Measurements from ENCODE around the gene EPX.

EPX gene

GRCh38 chr17:58227733-58228132 is 35.2 kb downstream of the EPX start:
- DNase-seq (ENCODE audit: low read depth in 2 of 2), result no peak

DNA sequence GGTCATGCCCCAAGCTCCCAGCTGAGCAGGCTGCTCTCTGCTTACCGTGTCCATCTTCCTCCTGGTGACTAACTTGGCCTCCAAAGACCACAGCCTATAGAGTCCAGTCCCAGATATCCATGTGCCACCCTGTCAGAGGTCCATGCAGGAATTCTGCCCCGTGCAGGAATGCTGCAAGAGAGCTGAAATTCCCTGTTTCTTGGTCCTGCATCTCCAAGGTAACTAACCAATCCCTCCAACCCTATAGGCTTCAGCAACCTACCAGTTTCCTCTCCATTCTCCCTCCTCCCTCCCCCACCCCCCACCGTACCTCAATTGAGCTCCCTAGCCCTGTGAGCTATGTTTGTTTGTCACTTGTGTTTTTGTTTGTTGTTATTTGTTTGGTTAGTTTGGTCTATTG is 36.2 kb downstream of the EPX start:
- DNase-seq (ENCODE audit: low read depth in 2 of 2), result no peak

DNA sequence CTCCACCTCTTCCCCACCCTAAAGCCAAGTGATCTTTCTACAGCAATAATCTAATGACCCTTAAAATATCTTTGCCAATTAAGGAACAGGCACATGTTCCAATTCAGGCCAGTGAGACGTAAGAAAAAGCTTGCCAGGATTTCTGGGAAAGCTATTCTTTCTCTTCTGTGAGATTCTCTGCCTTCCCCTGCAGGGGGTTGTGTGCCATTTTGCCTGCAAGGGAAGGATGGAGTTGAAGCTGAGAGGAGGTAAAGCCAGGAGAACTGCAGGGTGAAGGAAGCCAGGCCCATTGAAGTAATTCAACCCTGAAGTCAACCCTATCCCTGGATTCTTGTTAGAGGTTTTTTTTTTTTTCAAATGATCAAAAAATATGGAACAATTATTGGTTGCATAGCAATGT is 36.9 kb downstream of the EPX start:
- no peak for DNase-seq (ENCODE audit: low read depth in 2 of 2)

GRCh38 chr17:58229881-58230280 is 37.4 kb downstream of the EPX start:
- no peak for DNase-seq (ENCODE audit: low read depth in 2 of 2)

DNA sequence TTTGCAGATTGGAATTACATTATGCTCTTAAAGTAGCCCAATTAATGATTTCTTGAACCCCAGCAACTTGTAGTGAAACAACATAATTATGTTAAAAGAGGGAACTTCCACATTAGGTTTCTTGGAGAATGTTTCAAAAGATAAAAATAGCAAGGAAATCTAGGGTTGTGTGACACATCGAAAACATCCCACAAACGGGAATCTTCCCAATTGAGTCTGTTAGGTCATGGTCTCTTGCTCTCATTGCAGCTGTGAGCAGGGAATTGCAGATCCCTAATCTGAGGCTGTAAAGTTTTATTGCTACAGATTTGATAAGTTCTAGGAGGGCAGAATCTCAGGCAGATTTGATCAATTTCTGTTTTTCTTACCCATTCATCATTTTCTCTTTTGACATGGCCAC is 39.1 kb downstream of the EPX start:
- DNase-seq (ENCODE audit: low read depth in 2 of 2), result no peak

- no peak for DNase-seq (ENCODE audit: low read depth in 2 of 2)
These were observed 40.2 kb downstream of the EPX start for GRCh38 chr17:58232707-58233156.

DNA sequence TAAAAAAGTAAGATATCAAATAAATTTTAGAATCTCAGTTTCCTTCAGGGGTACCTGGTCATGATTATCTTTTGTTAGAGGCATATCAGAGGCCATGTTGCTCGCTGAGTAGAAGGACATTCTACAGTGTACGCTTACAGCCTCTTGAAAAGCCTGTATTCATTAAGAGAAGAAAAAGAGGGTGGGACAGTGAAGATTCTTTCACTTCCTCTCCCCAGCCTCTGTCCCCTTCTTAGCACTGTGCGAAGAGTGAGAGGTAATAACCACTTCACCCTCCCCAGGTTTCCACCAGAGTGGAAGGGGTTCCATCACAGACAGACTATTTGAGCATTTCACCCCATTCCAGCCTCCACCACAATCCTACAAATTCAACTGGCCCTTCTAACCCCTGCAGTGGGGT is 41.0 kb downstream of the EPX start:
- no peak for DNase-seq (ENCODE audit: low read depth in 2 of 2)

- DNase-seq (ENCODE audit: low read depth in 2 of 2), result no peak
These were observed 42.0 kb downstream of the EPX start for GRCh38 chr17:58234512-58234911.

- no peak for DNase-seq (ENCODE audit: low read depth in 2 of 2)
These were observed 43.3 kb downstream of the EPX start for GRCh38 chr17:58235821-58236220.

GRCh38 chr17:58236394-58236793 is 43.9 kb downstream of the EPX start:
- no peak for DNase-seq (ENCODE audit: low read depth in 2 of 2)

DNA sequence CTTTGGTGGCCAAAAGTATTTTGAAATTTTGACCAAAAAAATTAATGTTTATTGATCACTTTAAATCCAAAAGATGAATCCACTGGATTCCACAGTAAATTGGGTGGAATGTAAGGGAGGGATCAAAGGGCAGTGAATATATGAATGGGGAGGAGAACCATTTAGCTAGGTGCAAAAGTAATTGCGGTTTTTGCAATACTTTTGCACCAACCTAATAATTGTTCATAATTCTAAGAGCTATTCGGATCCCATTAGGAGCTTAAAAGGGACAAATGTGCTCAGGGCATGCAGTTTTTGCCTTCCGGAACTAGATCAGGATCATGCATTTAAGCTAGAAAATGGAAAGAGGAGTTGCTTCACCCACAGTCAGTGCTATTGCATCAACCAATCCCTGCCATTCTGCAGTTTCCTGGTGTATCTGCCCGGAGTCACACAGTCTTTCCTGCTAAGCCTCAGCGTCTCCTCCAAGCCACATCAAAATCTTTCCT is 45.7 kb downstream of the EPX start, which contains the start of gene LPO:
TSS of gene LPO (plus strand) at position 438 of the 488 bp plus-strand sequence. CDS start 4,396 bp downstream, outside the sequence.
- no peak for DNase-seq (ENCODE audit: low read depth in 2 of 2)

DNA sequence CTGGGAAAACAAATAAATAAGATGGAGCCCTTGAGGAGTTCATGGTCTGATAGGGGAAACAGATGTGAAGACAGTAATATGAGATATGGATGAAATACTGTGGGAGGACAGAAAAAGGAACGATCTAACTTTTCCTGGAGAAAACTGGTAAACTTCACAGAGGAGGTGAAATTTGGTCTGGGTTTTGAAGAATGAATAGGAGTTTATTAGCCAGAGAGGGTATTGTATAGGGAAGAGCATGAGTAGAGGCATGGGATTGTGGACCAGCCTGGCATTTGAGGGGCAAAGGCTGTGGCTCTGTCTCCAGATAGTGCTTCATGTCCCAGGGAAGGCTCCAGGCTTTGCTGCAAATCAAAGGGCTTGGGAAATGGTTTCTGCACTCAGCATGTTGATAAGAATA is 47.5 kb downstream of the EPX start:
- no peak for DNase-seq (ENCODE audit: low read depth in 2 of 2)

DNA sequence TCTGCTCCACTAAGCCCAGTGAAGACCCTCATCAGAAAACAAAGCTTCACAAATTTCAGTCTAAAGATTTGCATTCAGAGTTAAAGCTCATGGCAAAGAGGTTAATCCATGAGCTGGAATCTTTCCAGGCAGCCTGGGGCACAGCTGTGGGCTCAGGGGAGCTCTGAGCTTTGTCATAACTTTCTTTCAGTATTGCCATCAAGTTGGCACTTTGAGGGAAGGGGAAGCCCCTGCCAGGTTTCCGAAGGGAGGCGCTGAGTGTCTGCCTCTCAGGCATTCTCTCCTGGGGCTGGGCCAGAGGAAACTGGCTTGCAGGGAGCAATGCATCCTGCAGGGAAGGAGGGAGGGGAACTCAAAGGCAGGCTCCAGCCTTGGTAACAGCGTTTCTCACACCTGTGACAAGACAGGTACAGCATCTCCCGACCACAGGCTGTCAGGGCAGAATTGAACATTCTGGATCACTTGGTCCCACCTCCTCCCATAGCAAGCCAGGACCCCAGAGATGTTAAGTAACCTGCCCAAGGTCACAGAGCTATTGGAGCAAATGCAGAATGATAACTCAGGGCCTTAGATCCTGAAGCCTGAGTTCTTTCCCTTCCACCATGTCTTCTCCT is 49.8 kb downstream of the EPX start:
- no peak for DNase-seq (ENCODE audit: low read depth in 2 of 2)

- no peak for DNase-seq (ENCODE audit: low read depth in 2 of 2)
These were observed 52.4 kb downstream of the EPX start for GRCh38 chr17:58244963-58245362.

- DNase-seq (ENCODE audit: low read depth in 2 of 2), result no peak
These were observed 53.0 kb downstream of the EPX start for GRCh38 chr17:58245428-58246103.

- DNase-seq (ENCODE audit: low read depth in 2 of 2), result no peak
These were observed 53.7 kb downstream of the EPX start for GRCh38 chr17:58246104-58246740.

DNA sequence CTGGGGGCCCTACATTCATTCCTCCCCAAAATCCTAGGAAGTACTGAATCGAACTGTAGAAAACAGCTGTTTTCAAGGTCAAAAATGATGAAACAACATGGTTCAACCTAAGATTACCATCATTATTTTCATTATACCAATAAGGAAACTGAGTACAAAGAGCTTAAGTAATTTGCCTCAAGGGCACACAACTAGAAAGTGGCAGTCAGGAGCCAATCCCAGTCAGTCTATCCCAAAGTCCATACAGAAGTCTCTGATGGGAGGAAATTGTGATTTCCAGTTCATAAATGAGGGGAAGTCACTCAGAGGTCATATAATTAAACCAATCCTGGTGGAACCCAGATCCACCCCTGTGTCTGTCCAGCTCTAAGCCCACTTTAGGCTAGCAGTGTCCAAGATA is 54.3 kb downstream of the EPX start:
- DNase-seq (ENCODE audit: low read depth in 2 of 2), result no peak

DNA sequence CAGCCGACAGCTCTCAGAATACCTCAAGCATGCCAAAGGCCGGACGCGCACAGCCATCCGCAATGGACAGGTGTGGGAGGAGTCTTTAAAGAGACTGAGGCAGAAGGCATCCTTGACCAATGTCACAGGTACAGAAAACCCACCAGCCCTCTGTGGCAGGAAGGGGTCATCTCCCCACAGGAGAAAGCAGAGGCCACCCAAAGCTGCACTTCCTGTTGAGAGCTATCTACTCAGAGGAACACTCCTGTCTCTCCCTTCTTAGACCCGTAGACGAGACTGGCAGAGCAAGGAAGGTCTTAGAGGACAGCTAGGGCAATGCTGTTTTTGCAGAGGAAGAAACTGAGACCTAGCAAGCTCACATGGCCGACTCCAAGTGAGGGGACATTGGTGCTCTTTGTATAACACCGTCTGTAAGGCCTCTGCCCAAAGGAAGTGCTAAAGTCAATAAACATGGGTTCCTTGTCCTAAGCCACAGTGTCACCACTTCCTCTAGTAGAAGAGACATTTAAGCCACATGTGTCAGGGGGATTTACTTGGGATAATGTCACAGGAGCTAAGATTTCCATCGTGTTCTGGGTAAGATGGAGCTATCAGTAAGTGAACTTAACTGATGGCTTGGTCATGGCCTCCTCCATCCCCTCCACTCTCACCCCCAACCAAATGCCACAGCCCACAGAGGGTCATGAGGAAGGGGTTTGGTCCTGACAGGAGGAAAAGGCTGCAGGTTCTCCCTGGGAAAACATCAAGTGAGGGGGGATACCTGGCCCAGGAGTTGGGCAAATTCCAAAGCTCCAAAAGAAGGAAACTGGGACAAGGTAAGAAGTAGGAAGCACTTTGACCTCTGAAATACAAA is 55.2 kb downstream of the EPX start:
- no peak for DNase-seq (ENCODE audit: low read depth in 2 of 2)

GRCh38 chr17:58248955-58249269 is 56.4 kb downstream of the EPX start:
- DNase-seq (ENCODE audit: low read depth in 2 of 2), result no peak

GRCh38 chr17:58249270-58250133 is 57.0 kb downstream of the EPX start:
- DNase-seq (ENCODE audit: low read depth in 2 of 2), result peak; percentile 55 to 62

DNA sequence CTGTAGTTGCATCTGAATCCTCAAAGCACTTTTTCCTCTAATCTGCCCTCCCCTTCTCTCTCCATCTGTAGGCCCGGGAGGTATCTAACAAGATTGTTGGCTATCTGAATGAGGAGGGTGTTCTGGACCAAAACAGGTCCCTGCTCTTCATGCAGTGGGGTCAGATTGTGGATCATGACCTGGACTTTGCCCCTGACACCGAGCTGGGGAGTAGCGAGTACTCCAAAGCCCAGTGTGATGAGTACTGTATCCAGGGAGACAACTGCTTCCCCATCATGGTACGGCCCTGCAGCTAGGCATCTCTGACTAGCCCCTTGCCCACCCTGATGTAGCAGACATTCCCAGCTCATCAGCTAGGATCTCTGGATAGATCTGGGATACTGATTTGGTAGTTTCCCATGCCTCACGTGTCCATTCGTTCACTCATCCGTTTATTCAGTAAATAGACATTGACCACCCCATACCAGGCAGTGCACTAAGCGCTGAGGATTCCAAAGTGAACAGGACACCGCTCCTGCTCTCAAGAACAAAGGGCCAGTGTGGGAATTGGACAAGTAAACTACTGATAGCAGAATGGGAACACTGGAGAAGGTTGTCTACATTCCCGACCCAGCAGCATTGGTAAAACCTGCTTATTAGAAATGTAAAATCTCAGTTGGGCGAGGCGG is 58.0 kb downstream of the EPX start:
- DNase-seq (ENCODE audit: low read depth in 2 of 2), result no peak
